ENCODE data around the gene LPAR3. TPM values are rescaled to one million over a fixed set of nuclear protein-coding genes. Genes with fewer than 3 reads are reported as not detected.

LPAR3 gene
- total and polyA plus RNA-seq, 2 of the 13 experiments (the other 11 are each of a cell fraction or from before 2014, with no cell fraction given), result not detected

GRCh38 chr1:84823991-84824390 lies 69.0 kb downstream of the LPAR3 start (continued):
- TF ChIP-seq GMEB2 (CRISPR knock-in tag; IDR thresholded peaks at IDR 0.05; ENCODE audit: low read depth), result no peak

GRCh38 chr1:84823511-84823910 lies 69.5 kb downstream of the LPAR3 start:
- ChIA-PET CTCF (ENCODE audit: low intra/inter-chr PET ratio, low total read pairs) (no interaction called here), POLR2A (no interaction called here)
- Histone ChIP-seq H4K20me1 (ENCODE audit: insufficient read depth, low read length) (no peaks in the 10 kb centered on the region), H3K4me1 (ENCODE audit: insufficient read depth, low read length) (no peaks in the 10 kb centered on the region), H3K9me3 (ENCODE audit: low read length) (no peaks in the 10 kb centered on the region), H3K36me3 (replicated peaks in 1 of 2; ENCODE audit: control insufficient read depth in 1 of 2, insufficient read depth in 2 of 2, low read length in 2 of 2) (no peaks in the 10 kb centered on the region), H3K27ac (ENCODE audit: extremely low read length, insufficient read depth, low read length) (no peak overlapping the region), H3K79me2 (ENCODE audit: insufficient read depth, low read length) (no peaks in the 10 kb centered on the region), H3K4me2 (ENCODE audit: low read depth, low read length) (no peak overlapping the region), H3K9ac (ENCODE audit: insufficient read depth, low read depth, low read length) (no peak overlapping the region), H2AFZ (ENCODE audit: low read length) (no peak overlapping the region), H3K4me3 (replicated peaks in 1 of 3; ENCODE audit: insufficient read depth in 1 of 3, low read depth in 2 of 3, low read length in 3 of 3) (no peak overlapping the region), H3K27me3 (ENCODE audit: control insufficient read depth in 1 of 2, insufficient read depth in 2 of 2, low read length in 2 of 2) (no peaks in the 10 kb centered on the region; a peak in 1 of 5 replicates)
- no peak for FAIRE-seq
- no peak for ATAC-seq
- DNase-seq (ENCODE audit: low spot score), result no peak
- in situ Hi-C loops (cut with HindIII; ENCODE audit: extremely low pct_ligation_motif_present, low pct_unique_long_range_greater_than_20kb), result no loop called here
- TF ChIP-seq ZNF335 (CRISPR knock-in tag; IDR thresholded peaks at IDR 0.05), result no peak
- no peak for TF ChIP-seq ATRX (CRISPR knock-in tag; IDR thresholded peaks at IDR 0.05; ENCODE audit: borderline replicate concordance)
- TF ChIP-seq MLLT10 (CRISPR knock-in tag; IDR thresholded peaks at IDR 0.05), result no peak
- no peak for TF ChIP-seq CHD2 (IDR thresholded peaks at IDR 0.05; ENCODE audit: low read depth, low read length)
- TF ChIP-seq ZNF800 (CRISPR knock-in tag; IDR thresholded peaks at IDR 0.05), result no peak
- TF ChIP-seq GATA4 (IDR thresholded peaks at IDR 0.05; ENCODE audit: borderline replicate concordance, low read depth), result no peak
- no peak for TF ChIP-seq IRF2 (CRISPR knock-in tag; IDR thresholded peaks at IDR 0.05)
- TF ChIP-seq ARNT (IDR thresholded peaks at IDR 0.05), result no peak
- no peak for TF ChIP-seq TFDP2 (CRISPR knock-in tag; IDR thresholded peaks at IDR 0.05)
- intact Hi-C loops (cut with micrococcal nuclease; ENCODE audit: unreplicated experiment), result no loop called here
- BruUV-seq (replicated peaks), result no TSS peak

Data from HepG2 (cell line).